ENCODE measurements around the gene MTMR11.
"Not testable (repeated sequence)": the region's sequence is repeated elsewhere in the genome, so short reads cannot be mapped to it uniquely, and the experiment has no call there.

DNA sequence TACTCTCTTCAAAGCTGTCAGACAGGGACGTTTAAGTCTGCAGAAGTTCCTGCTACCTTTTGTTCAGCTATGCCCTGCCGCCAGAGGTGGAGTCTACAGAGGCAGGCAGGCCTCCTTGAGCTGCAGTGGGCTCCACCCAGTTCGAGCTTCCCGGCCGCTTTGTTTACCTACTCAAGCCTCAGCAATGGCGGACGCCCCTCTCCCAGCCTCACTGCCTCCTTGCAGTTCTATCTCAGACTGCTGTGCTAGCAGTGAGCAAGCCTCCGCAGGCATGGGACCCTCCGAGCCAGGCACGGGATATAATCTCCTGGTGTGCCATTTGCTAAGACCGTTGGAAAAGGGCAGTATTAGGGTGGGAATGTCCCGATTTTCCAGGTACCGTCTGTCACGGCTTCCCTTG, 20.9 kb upstream of the MTMR11 start:
- not testable (repeated sequence) for TF ChIP-seq FOXK2, SUZ12 (IDR thresholded peaks at IDR 0.05)
